GM12891 (cell line): ENCODE results near the gene PRICKLE1.
A peak's percentile ranks its signal among the peaks of the same experiment; 100 is the strongest.

Experiments used
- DNase-seq: peaks from one replicate; pipeline ENCODE4 v3.0.0; 2011; ENCODE audit warnings: low spot score; ENCODE audit not compliant: insufficient read length
- FAIRE-seq: peaks from 2 replicates; lab custom pipeline; 2011; peaks lifted over from hg19 to GRCh38; lab: Jason Lieb, UNC
- PAX5 ChIP-seq: IDR thresholded peaks from 2 replicates; pipeline ENCODE4 v1.6.1; 2011; ENCODE audit warnings: low read length, moderate library complexity, mild to moderate bottlenecking; ENCODE audit not compliant: insufficient read depth, severe bottlenecking
- POLR2A ChIP-seq: IDR thresholded peaks from 2 replicates; pipeline ENCODE4 v1.6.1; 2011; ENCODE audit warnings: low read depth, low read length, control low read depth
- POLR2AphosphoS5 ChIP-seq: IDR thresholded peaks from 2 replicates; pipeline ENCODE4 v1.6.1; 2011; ENCODE audit warnings: low read depth, low read length, control low read depth
- POU2F2 ChIP-seq: IDR thresholded peaks from 2 replicates; pipeline ENCODE4 v1.6.1; 2011; ENCODE audit warnings: low read depth, mild to moderate bottlenecking, control low read depth, low read length, moderate library complexity
- SPI1 ChIP-seq: IDR thresholded peaks from 2 replicates; pipeline ENCODE4 v1.6.1; 2011; ENCODE audit warnings: low read depth, low read length, control low read depth
- TAF1 ChIP-seq: IDR thresholded peaks from 2 replicates; pipeline ENCODE4 v1.6.1; 2011; ENCODE audit warnings: low read depth, low read length, control low read depth

The PRICKLE1 gene

GRCh38 chr12:42421844-42422779 lies 167.4 kb downstream of the PRICKLE1 start:
- DNase-seq (peak; percentile 10), FAIRE-seq (peak; percentile 23)
- TF ChIP-seq POU2F2 (no peak), SPI1 (no peak), POLR2AphosphoS5 (no peak), TAF1 (no peak), POLR2A (no peak), PAX5 (no peak)

GRCh38 chr12:42420395-42420794 lies 169.2 kb downstream of the PRICKLE1 start:
- DNase-seq (no peak), FAIRE-seq (no peak)
- TF ChIP-seq POLR2AphosphoS5 (no peak), POU2F2 (no peak), POLR2A (no peak), TAF1 (no peak)

- no peak for DNase-seq
- no peak for TF ChIP-seq SPI1
- no peak for TF ChIP-seq POLR2AphosphoS5
- no peak for TF ChIP-seq POU2F2
- TF ChIP-seq PAX5: no peak
- TF ChIP-seq POLR2A: no peak
- TF ChIP-seq TAF1: no peak
- FAIRE-seq: no peak
These were observed 179.2 kb downstream of the PRICKLE1 start for GRCh38 chr12:42410340-42410739.

- FAIRE-seq: no peak
- DNase-seq: no peak
- TF ChIP-seq SPI1 (no peak), POLR2AphosphoS5 (no peak), PAX5 (no peak), TAF1 (no peak), POLR2A (no peak), POU2F2 (no peak)
These were observed 180.1 kb downstream of the PRICKLE1 start for GRCh38 chr12:42409471-42409870.

GRCh38 chr12:42407306-42407705 lies 182.2 kb downstream of the PRICKLE1 start:
- FAIRE-seq: peak; percentile 40
- no peak for DNase-seq
- no peak for TF ChIP-seq POU2F2
- TF ChIP-seq TAF1: no peak
- TF ChIP-seq POLR2A: no peak
